Gastroesophageal sphincter (tissue), 3 donors: Measurements from ENCODE around the gene TK1.

Experiments
- CTCF ChIP-seq, 4 experiments: fragments of 200-600 bp in 2 of 4; fragments of 450-650 bp in 2 of 4; sonication (generic) in 1 of 4; IDR thresholded peaks; one replicate each; pipeline ENCODE4 v1.5.1; 2017 to 2019; ENCODE audit warnings: antibody characterized with exemption in 4 of 4, mild to moderate bottlenecking in 2 of 4, moderate library complexity in 2 of 4
- EP300 ChIP-seq: sonication (generic); formaldehyde crosslinking; IDR thresholded peaks from one replicate; pipeline ENCODE4 v1.6.1; 2017; ENCODE audit warnings: antibody characterized with exemption, mild to moderate bottlenecking
- POLR2A ChIP-seq, 2 donors: fragments of 450-650 bp; IDR thresholded peaks; one replicate each; pipeline ENCODE4 v1.6.1; 2017; ENCODE audit warnings: antibody characterized with exemption in 2 of 2, mild to moderate bottlenecking in 2 of 2, moderate library complexity in 1 of 2
- POLR2AphosphoS5 ChIP-seq: sonication (generic); formaldehyde crosslinking; IDR thresholded peaks from one replicate; pipeline ENCODE4 v1.6.1; 2017; ENCODE audit warnings: antibody characterized with exemption

GRCh38 chr17:78127888-78128550, 58.8 kb downstream of the TK1 start:
- no peak for TF ChIP-seq POLR2AphosphoS5
- TF ChIP-seq CTCF (IDR thresholded peaks at IDR 0.05) = no peak
- no peak for TF ChIP-seq EP300
- TF ChIP-seq POLR2A (IDR thresholded peaks at IDR 0.05) = no peak
